AG09319 (cell line): ENCODE data around the gene WASF2.
"Not testable (repeated sequence)": the region's sequence is repeated elsewhere in the genome, so short reads cannot be mapped to it uniquely, and the experiment has no call there.

Source experiments
- DNase-seq: peaks from one replicate; pipeline ENCODE4 v3.0.0-alpha.2; 2010; ENCODE audit warnings: low read depth; ENCODE audit errors: extremely low read depth
- CTCF ChIP-seq: IDR thresholded peaks from 2 replicates; pipeline ENCODE4 v1.5.1; 2011; ENCODE audit warnings: low read depth, mild to moderate bottlenecking, inconsistent platforms, low read length, moderate library complexity

WASF2 gene

GRCh38 chr1:27489973-27490741 is at the start of gene WASF2:
WASF2 (minus strand) TSS chr1:27490167; CDS start chr1:27428890, 61,277 bp downstream.
- DNase-seq: peak; percentile 93
- no peak for TF ChIP-seq CTCF

- no peak for DNase-seq
- no peak for TF ChIP-seq CTCF
Measured at GRCh38 chr1:27538793-27539192, 48.8 kb upstream of the WASF2 start.

GRCh38 chr1:27538305-27538676 is 48.3 kb upstream of the WASF2 start:
- not testable (repeated sequence) for DNase-seq

- peak; percentile 69 for DNase-seq
- TF ChIP-seq CTCF: no peak; the same call in 1 of the 2 replicates
Measured at GRCh38 chr1:27536767-27537166, 46.8 kb upstream of the WASF2 start.

- no peak for TF ChIP-seq CTCF
- no peak for DNase-seq
Measured at GRCh38 chr1:27536010-27536757, 46.2 kb upstream of the WASF2 start.

- no peak for DNase-seq
- TF ChIP-seq CTCF: no peak
Measured at GRCh38 chr1:27535386-27535785, 45.4 kb upstream of the WASF2 start.

- no peak for DNase-seq
- no peak for TF ChIP-seq CTCF
Measured at GRCh38 chr1:27531959-27532685, 42.2 kb upstream of the WASF2 start.
